Esophagus (tissue), 2 donors: ENCODE measurements around the gene ELFN2. TPM values are rescaled to one million over a fixed set of nuclear protein-coding genes. Genes with fewer than 3 reads are reported as not detected.
A peak's percentile ranks its signal among the peaks of the same experiment; 100 is the strongest.

Experiments used
- H3K27ac ChIP-seq, 2 donors: one replicate each; pipeline ENCODE4 v1.5.1; 2013; ENCODE audit warnings: low read depth in 2 of 2, mild to moderate bottlenecking in 2 of 2, inconsistent platforms in 1 of 2, low read length in 1 of 2, moderate library complexity in 1 of 2
- H3K27me3 ChIP-seq, 2 donors: one replicate each; pipeline ENCODE4 v1.6.1; 2013; ENCODE audit warnings: low read length in 2 of 2, control low read depth in 1 of 2, mild to moderate bottlenecking in 1 of 2; ENCODE audit not compliant: insufficient read depth in 2 of 2, control insufficient read depth in 1 of 2
- H3K36me3 ChIP-seq, 2 donors: one replicate each; pipeline ENCODE4 v1.6.1; 2013; ENCODE audit warnings: low read length in 1 of 2; ENCODE audit not compliant: control insufficient read depth in 2 of 2, insufficient read depth in 2 of 2
- H3K4me1 ChIP-seq, 2 donors: one replicate each; pipeline ENCODE4 v1.6.1; 2013; ENCODE audit warnings: low read length in 1 of 2; ENCODE audit not compliant: control insufficient read depth in 2 of 2, insufficient read depth in 2 of 2
- H3K4me3 ChIP-seq, 2 donors: one replicate each; pipeline ENCODE4 v1.5.1; 2013; ENCODE audit warnings: low read length in 2 of 2, mild to moderate bottlenecking in 2 of 2, low read depth in 1 of 2, moderate library complexity in 1 of 2
- H3K9me3 ChIP-seq, 2 donors: one replicate each; pipeline ENCODE4 v1.6.1; 2013; ENCODE audit warnings: mild to moderate bottlenecking in 2 of 2, low read depth in 1 of 2, low read length in 1 of 2, moderate library complexity in 1 of 2; ENCODE audit not compliant: control insufficient read depth in 2 of 2, insufficient read depth in 1 of 2
- WGBS, 2 donors: extraction: QIAGEN DNeasy Blood & Tissue Kit; methylation state at CpG; one replicate each; pipeline ENCODE4 v1.1.7; 2013; 5-methylcytosine and 5-hydroxymethylcytosine counted together
- polyA plus RNA-seq, 2 donors: library from polyadenylated mRNA; stranded (reverse); fragments of 200-250 nt; gene quantifications; one replicate each; pipeline ENCODE4 v1.2.3, GENCODE V29; 2013
- donor health status: healthy with polysubstance abuse.
- donor health status: Bipolar disorder and iron deficiency.

The ELFN2 gene
- polyA plus RNA-seq, 2 donors: 0.01 to 0.02 TPM

- H3K27me3 ChIP-seq: peaks cover 0 to 12% of the 10 kb centered on the region in 2 donors
- no peaks in the 10 kb centered on the region for H3K36me3 ChIP-seq
- H3K4me1 ChIP-seq: peaks cover 0 to 1% of the 10 kb centered on the region in 2 donors
- no peak overlapping the region for H3K27ac ChIP-seq
- WGBS, 2 donors: 55 to 59% methylated on average over 14 of the region's 14 CpGs
- peaks cover 0 to 2% of the 10 kb centered on the region in 2 donors for H3K9me3 ChIP-seq
- no peak overlapping the region for H3K4me3 ChIP-seq
Measured at GRCh38 chr22:37431801-37432707, 4.8 kb upstream of the ELFN2 start.

GRCh38 chr22:37431366-37431765 is 4.1 kb upstream of the ELFN2 start:
- Histone ChIP-seq H3K27ac (no peak overlapping the region), H3K4me1 (peaks cover 0 to 4% of the 10 kb centered on the region in 2 donors), H3K27me3 (peaks cover 0 to 19% of the 10 kb centered on the region in 2 donors), H3K4me3 (no peak overlapping the region), H3K36me3 (no peaks in the 10 kb centered on the region), H3K9me3 (peaks cover 0 to 2% of the 10 kb centered on the region in 2 donors)
- WGBS, 2 donors: 75% methylated on average over 9 of the region's 9 CpGs

- peaks cover 0 to 22% of the 10 kb centered on the region in 2 donors for H3K27me3 ChIP-seq
- H3K4me3 ChIP-seq: no peak overlapping the region
- WGBS, 2 donors: 65 to 70% methylated on average over 6 of the region's 6 CpGs
Measured at GRCh38 chr22:37430941-37431340, 3.7 kb upstream of the ELFN2 start.

GRCh38 chr22:37428649-37429586 is 1.6 kb upstream of the ELFN2 start:
- Histone ChIP-seq H3K27ac (no peak overlapping the region), H3K4me3 (no peak overlapping the region), H3K9me3 (peaks cover 0 to 4% of the 10 kb centered on the region in 2 donors), H3K4me1 (peaks cover 0 to 4% of the 10 kb centered on the region in 2 donors), H3K36me3 (no peaks in the 10 kb centered on the region), H3K27me3 (peaks cover 5 to 26% of the 10 kb centered on the region in 2 donors)
- 27% methylated on average over 15 of the region's 15 CpGs for WGBS, 2 donors

More at GRCh38 chr22:37430941-37431340, 3.7 kb upstream of the ELFN2 start:
- H3K4me1 ChIP-seq: peaks cover 0 to 4% of the 10 kb centered on the region in 2 donors
- peaks cover 0 to 4% of the 10 kb centered on the region in 2 donors for H3K9me3 ChIP-seq
- no peak overlapping the region for H3K27ac ChIP-seq
- H3K36me3 ChIP-seq: no peaks in the 10 kb centered on the region

- no peak overlapping the region for H3K27ac ChIP-seq
- H3K9me3 ChIP-seq: peaks cover 0 to 4% of the 10 kb centered on the region in 2 donors
- whole genome bisulfite sequencing, 2 donors: 15 to 23% methylated on average over 34 to 59 of the region's 59 CpGs
- H3K4me3 ChIP-seq: peak overlapping the region in 1 of 2 donors; percentile 31
- no peaks in the 10 kb centered on the region for H3K36me3 ChIP-seq
- peaks cover 0 to 4% of the 10 kb centered on the region in 2 donors for H3K4me1 ChIP-seq
- H3K27me3 ChIP-seq: peaks cover 5 to 26% of the 10 kb centered on the region in 2 donors
Measured at GRCh38 chr22:37427711-37428635, 694 bp upstream of the ELFN2 start.

- Histone ChIP-seq H3K4me3 (no peak overlapping the region), H3K27me3 (peaks cover 5 to 26% of the 10 kb centered on the region in 2 donors)
- 3 to 7% methylated on average over 23 to 24 of the region's 24 CpGs for WGBS, 2 donors
Measured at GRCh38 chr22:37426706-37427134, 559 bp downstream of the ELFN2 start.

GRCh38 chr22:37425800-37426705 is 1.2 kb downstream of the ELFN2 start:
- 13 to 19% methylated on average over 42 to 43 of the region's 43 CpGs for WGBS, 2 donors
- H3K9me3 ChIP-seq: peaks cover 0 to 2% of the 10 kb centered on the region in 2 donors
- peaks cover 5 to 30% of the 10 kb centered on the region in 2 donors for H3K27me3 ChIP-seq
- no peak overlapping the region for H3K4me3 ChIP-seq
- no peaks in the 10 kb centered on the region for H3K36me3 ChIP-seq
- peaks cover 0 to 4% of the 10 kb centered on the region in 2 donors for H3K4me1 ChIP-seq
- no peak overlapping the region for H3K27ac ChIP-seq

More at GRCh38 chr22:37426706-37427134, 559 bp downstream of the ELFN2 start:
- peaks cover 0 to 2% of the 10 kb centered on the region in 2 donors for H3K9me3 ChIP-seq
- H3K36me3 ChIP-seq: no peaks in the 10 kb centered on the region
- no peak overlapping the region for H3K27ac ChIP-seq
- peaks cover 0 to 4% of the 10 kb centered on the region in 2 donors for H3K4me1 ChIP-seq

DNA sequence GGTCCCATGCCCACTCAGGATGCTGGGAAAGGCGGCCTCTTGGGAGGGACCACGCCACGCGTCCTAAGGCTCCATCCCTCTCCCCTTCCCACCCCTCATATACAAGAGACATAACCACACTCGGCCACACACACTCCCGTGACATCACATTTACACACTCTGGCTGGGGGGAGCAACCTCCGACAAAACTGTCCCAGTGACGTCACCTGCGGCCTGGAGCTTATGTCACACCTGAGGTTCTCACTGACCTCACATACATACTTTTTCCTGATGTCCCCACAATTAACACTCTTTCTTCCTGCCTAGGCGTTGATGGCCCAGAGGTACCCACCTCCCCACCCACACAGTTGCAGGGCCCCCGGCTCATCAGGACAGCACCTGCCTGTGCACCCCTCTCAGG is 1.9 kb downstream of the ELFN2 start:
- Histone ChIP-seq H3K27ac (no peak overlapping the region), H3K36me3 (no peaks in the 10 kb centered on the region), H3K9me3 (peaks cover 0 to 2% of the 10 kb centered on the region in 2 donors), H3K4me1 (peaks cover 0 to 6% of the 10 kb centered on the region in 2 donors), H3K27me3 (peaks cover 5 to 32% of the 10 kb centered on the region in 2 donors), H3K4me3 (no peak overlapping the region)
- 75 to 77% methylated on average over 11 of the region's 11 CpGs for WGBS, 2 donors
